Measurements from ENCODE around the gene BICRAL.
"Not testable (repeated sequence)": the region's sequence is repeated elsewhere in the genome, so short reads cannot be mapped to it uniquely, and the experiment has no call there.

The BICRAL gene, protein sequence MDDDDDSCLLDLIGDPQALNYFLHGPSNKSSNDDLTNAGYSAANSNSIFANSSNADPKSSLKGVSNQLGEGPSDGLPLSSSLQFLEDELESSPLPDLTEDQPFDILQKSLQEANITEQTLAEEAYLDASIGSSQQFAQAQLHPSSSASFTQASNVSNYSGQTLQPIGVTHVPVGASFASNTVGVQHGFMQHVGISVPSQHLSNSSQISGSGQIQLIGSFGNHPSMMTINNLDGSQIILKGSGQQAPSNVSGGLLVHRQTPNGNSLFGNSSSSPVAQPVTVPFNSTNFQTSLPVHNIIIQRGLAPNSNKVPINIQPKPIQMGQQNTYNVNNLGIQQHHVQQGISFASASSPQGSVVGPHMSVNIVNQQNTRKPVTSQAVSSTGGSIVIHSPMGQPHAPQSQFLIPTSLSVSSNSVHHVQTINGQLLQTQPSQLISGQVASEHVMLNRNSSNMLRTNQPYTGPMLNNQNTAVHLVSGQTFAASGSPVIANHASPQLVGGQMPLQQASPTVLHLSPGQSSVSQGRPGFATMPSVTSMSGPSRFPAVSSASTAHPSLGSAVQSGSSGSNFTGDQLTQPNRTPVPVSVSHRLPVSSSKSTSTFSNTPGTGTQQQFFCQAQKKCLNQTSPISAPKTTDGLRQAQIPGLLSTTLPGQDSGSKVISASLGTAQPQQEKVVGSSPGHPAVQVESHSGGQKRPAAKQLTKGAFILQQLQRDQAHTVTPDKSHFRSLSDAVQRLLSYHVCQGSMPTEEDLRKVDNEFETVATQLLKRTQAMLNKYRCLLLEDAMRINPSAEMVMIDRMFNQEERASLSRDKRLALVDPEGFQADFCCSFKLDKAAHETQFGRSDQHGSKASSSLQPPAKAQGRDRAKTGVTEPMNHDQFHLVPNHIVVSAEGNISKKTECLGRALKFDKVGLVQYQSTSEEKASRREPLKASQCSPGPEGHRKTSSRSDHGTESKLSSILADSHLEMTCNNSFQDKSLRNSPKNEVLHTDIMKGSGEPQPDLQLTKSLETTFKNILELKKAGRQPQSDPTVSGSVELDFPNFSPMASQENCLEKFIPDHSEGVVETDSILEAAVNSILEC

DNA sequence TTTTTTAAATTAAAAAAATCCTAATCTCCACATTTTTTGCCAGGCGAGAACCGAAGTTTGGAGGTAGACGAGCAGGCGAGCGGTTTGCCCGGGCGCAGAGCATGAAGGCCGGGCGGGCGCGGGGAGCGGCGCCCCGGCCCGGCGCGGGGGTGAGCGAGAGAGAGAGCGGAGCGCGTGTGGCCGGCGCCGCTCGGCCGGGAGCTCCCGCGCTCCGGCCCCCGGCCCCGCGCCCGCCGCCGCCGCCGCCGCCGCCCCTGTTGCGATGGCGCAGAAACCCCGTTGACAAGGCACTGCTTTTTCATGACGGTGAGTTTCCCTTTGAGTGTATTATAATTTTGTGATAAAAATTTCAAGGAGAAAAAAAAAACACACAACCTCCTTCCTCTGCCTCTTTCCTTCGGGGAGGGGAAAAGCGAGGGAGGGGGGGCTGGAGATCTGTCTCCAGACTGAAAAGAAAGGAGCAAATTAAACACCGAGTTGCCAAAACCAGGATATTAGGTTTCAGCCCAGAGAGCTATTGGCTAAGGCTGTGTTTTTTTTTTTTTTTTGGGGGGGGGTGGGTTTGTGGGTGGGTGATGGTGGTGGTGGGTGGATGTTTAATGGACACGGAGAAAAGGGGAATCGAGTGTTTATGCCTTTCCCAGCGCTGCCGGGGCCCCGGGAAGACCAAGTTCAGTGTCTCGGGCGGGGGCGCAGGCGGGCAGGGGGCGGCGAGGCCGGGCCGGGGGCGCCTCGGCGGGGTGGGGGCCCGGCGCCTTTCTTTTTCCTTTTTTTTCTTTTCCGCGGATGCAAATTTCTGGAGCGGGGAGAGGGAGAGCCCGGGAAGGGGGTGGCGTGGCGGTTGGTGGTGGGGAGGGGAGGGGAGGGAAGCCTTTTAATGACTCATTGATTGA, at the start of gene BICRAL:
Gene BICRAL, plus strand, starts transcription at position 257 of the 893 bp plus-strand sequence. CDS start 39,971 bp downstream, outside the sequence.
- peak; percentile 34 to 41 for DNase-seq (ENCODE audit: extremely low read depth in 1 of 2, low read depth in 1 of 2)

DNA sequence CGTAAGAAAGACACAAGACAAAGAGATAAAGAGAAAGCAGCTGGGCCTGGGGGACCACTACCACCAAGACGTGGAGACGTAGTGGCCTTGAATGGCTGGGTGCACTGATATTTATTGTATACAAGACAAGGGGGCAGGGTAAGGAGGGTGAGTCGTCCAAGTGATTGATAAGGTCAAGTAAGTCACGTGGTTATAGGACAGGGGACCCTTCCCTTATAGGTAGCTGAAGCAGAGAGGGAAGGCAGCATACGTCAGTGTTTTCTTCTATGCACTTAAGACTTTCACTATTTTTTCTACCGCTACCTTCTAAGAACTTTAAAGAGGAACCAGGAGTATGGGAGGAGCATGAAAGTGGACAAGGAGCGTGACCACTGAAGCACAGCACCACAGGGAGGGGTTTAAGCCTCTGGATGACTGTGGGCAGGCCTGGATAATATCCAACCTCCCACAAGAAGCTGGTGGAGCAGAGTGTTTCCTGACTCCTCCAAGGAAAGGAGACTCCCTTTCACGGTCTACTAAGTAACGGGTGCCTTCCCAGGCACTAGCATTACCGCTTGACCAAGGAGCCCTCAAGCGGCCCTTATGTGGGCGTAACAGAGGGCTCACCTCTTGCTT, 47.9 kb upstream of the BICRAL start:
- not testable (repeated sequence) for DNase-seq (ENCODE audit: extremely low read depth in 1 of 2, low read depth in 1 of 2)

- DNase-seq (ENCODE audit: extremely low read depth in 1 of 2, low read depth in 1 of 2) = no peak
Measured at GRCh38 chr6:42735976-42736375, 45.9 kb upstream of the BICRAL start.

GRCh38 chr6:42740725-42741124, 41.1 kb upstream of the BICRAL start:
- no peak for DNase-seq (ENCODE audit: extremely low read depth in 1 of 2, low read depth in 1 of 2)

DNA sequence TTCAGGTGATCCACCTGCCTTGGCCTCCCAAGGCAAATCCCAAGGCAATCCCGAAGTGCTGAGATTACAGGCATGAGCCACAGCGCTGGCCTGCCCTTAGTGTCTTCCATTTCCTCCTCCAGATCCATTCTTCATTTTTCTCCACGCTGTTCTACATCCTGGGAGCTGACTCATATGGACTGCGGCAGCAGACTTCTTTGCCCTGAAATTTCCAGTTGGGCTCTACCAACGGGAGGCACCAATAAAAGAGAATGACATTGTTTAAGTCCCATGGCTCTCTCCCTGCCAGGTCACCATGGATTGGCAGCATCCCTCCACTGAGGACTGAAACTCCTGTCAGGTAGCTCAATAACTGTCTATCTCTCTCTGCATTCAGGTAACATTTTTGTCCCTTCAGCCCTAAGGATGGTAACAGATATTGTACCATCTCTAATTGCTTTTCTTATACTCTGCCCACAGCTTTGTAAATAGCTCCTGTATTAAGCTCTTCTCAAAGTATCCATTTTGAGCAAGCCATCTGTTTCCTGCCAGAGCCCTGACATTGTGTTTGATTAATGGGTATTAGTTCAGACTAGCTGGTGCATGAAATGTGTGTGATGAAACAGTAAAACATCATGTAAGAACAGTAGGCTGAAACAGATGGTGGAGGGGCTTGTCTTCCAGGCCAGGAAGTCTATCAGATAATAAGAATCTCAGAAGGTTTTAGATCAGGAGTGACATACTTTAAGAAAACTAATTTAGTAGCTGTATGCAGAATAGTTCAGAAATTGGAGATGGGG, 39.5 kb upstream of the BICRAL start:
- DNase-seq (ENCODE audit: extremely low read depth in 1 of 2, low read depth in 1 of 2) = no peak

DNA sequence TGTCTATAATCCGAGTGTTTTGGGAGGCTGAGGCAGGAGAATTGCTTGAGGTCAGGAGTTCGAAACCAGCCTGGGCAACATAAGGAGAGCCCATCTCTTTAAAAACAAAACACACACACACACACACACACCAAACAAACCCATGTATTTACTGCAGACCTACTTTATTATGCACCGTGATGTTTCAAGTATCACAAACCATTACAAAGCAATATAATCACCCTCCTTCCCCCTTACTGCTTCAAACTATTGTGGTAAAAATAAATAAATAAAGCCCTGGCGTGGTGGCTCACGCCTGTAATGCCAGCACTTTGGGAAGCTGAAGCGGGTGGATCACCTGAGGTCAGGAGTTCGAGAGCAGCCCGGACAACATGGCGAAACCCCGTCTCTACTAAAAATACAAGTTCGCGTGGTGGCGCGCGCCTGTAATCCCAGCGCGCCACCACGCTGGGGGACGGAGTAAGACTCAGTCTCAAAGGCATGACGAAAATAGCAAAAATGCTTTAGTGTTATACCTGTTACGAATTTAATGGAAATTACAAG, 37.4 kb upstream of the BICRAL start:
- no peak for DNase-seq (ENCODE audit: extremely low read depth in 1 of 2, low read depth in 1 of 2)

- peak; percentile 11 to 31 for DNase-seq (ENCODE audit: extremely low read depth in 1 of 2, low read depth in 1 of 2)
Measured at GRCh38 chr6:42745083-42745639, 36.7 kb upstream of the BICRAL start.

DNA sequence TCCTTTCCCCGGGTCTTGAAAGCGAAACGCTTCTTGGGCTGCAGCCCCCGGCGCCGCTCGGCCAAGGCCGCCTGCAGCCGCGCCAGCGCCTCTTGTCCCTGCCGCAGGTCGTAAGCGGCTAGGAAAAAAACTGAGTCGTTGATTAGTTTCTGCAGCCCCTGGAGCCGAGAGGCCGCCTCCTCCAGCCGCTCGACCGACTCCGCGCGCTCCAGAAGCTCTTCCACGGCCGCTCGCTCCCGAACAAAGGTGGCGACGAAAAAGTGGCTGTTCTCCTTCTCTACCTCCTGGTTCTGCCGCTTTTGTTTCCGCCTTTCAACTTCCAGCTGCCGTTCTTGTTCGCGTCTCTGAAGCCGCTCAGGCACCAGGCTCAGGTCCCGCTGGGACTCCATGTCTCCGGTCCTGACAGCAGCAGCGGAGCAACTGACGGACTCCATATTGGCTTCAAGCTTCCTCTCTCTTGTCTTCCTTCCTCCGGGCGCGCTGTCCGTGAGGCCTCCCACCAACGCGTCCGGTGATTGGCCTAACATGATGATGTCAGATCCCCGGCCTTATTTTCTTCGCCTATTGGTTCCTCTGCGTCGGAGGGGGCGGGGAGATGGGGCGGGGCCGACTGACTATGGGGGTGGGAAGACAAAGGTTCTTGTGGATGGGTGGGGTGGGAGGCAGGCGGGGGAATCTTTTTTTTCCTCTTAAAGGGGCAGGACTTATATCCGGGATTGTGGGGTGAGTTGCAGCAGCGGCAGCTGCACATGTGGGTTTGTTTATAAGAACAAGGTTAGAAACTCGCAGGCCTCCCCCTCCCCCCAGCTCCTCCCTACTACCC, 36.0 kb upstream of the BICRAL start, which contains the start of gene TBCC:
Gene TBCC, minus strand, starts transcription at position 464 of the 823 bp plus-strand sequence. Its CDS starts 30 bp downstream, at position 434.
- peak; percentile 80 to 92 for DNase-seq (ENCODE audit: extremely low read depth in 1 of 2, low read depth in 1 of 2)

GRCh38 chr6:42746463-42747391, 35.1 kb upstream of the BICRAL start:
- peak; percentile 75 to 76 for DNase-seq (ENCODE audit: extremely low read depth in 1 of 2, low read depth in 1 of 2)

- no peak for DNase-seq (ENCODE audit: extremely low read depth in 1 of 2, low read depth in 1 of 2)
Measured at GRCh38 chr6:42748203-42748898, 33.5 kb upstream of the BICRAL start.

DNA sequence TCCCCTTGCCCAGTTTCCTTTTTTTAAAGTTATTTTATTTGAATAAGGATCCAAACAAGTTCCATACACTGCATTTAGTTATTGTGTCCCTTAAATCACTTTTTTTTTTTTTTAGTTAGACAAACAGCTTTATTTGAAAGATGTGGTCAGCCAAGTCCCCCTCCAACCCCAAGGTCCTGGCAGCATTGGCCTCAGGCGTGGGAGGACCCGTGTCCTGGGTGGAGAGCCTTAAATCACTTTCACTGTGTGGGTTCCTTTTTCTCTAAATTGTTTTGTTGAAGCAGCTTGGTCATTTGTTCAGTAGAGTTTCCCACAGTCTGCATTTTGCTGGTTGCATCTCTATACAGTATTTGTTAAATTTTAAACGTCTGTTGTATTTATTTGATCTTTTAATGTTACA, 30.8 kb upstream of the BICRAL start:
- no peak for DNase-seq (ENCODE audit: extremely low read depth in 1 of 2, low read depth in 1 of 2)

GRCh38 chr6:42754759-42755158, 27.1 kb upstream of the BICRAL start:
- DNase-seq (ENCODE audit: extremely low read depth in 1 of 2, low read depth in 1 of 2) = no peak

DNA sequence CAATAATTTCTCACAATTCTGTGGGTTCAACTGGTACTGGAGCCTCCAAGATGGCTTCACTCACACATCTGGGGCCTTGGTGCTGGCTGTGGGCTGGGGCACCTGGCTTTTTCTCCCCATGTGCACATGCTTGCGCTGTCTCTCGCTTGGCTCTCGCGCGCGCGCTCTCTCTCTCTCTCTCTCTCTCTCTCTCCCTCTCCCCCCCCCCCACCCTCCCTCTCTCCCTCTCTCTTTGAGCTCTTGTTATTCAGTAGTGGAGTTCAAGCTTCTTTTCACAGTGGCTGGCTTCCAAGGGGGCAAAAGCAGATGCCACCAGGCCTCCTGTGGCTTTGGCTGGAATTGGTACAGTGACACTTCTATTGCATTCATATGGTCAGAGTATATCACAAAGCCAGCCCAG, 25.1 kb upstream of the BICRAL start:
- no peak for DNase-seq (ENCODE audit: extremely low read depth in 1 of 2, low read depth in 1 of 2)

DNA sequence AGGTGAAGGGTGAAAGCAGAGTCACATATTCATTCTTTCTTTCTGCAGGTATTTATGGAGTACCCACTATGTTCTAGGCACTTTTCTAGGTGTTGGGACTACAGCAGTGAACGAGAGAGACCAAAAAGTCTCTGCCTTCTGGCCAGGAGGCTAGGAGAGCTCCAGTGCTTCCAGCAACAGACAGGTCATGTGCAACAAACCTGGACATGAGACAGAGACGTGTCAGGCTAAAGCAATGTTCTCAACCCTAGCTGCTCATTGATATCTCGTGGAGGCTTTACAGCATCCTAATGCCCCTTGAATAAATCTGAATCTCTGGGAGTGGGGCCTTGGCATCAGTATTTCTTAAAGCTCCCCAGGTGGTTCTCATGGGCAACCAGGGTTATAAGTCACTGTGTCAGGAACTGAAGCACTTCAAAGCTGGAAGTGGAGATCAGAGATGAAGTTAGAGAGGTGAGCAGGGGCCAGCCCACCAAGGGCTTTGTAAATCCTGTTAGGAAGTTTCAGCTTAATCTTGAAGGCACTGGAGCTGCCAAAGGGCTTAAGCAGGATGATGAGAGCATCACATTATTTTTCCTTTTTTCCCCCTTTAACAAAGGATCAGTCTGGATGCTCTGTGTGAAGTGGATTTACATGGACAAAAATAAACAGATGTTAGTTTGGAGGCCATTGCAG, 23.0 kb upstream of the BICRAL start:
- DNase-seq (ENCODE audit: extremely low read depth in 1 of 2, low read depth in 1 of 2) = no peak

- no peak for DNase-seq (ENCODE audit: extremely low read depth in 1 of 2, low read depth in 1 of 2)
Measured at GRCh38 chr6:42761287-42762067, 20.4 kb upstream of the BICRAL start.
